HG03045 (cell line): ENCODE results near the gene UBE2I.
A peak's percentile ranks its signal among the peaks of the same experiment; 100 is the strongest.
"Not testable (repeated sequence)": the region's sequence is repeated elsewhere in the genome, so short reads cannot be mapped to it uniquely, and the experiment has no call there.

ENCODE experiments used
- ATAC-seq: cut with Tn5 transposase; IDR thresholded peaks from one replicate; pipeline ENCODE4 v1.9.1; 2021; ENCODE audit warnings: mild to moderate bottlenecking, moderate library complexity; ENCODE audit not compliant: unreplicated experiment

Gene UBE2I

DNA sequence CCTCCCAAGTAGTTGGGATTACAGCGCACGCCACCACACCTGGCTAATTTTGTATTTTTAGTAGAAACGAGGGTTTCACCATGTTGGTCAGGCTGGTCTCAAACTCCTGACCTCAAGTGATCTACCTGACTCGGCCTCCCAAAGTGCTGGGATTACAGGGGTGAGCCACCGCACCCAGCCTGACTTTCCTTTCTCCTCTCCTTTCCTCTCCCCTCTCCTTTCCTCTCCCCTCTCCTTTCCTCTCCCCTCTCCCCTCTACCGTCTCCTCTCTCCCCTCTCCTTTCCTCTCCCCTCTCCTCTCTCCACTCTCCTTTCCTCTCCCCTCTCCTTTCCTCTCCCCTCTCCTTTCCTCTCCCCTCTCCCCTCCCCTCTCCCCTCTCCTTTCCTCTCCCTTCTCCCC is 17.2 kb upstream of the UBE2I start:
- ATAC-seq = not testable (repeated sequence)

DNA sequence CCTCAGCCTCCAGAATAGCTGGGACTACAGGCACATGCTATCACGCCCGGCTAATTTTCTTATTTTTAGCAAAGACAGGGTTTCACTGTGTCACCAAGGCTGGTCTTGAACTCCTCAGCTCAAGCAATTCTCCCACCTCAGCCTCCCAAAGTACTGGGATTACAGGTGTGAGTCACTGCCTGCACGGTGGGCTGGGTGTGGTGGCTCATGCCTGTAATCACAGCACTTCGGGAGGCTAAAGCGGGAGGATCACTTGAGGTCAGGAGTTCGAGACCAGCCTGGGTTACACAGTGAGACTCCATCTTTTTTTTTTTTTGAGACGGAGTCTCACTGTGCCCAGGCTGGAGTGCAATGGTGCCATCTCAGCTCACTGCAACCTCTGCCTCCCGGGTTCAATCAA is 16.6 kb upstream of the UBE2I start:
- ATAC-seq = not testable (repeated sequence)

GRCh38 chr16:1293921-1294656 is 15.3 kb upstream of the UBE2I start:
- no peak for ATAC-seq

DNA sequence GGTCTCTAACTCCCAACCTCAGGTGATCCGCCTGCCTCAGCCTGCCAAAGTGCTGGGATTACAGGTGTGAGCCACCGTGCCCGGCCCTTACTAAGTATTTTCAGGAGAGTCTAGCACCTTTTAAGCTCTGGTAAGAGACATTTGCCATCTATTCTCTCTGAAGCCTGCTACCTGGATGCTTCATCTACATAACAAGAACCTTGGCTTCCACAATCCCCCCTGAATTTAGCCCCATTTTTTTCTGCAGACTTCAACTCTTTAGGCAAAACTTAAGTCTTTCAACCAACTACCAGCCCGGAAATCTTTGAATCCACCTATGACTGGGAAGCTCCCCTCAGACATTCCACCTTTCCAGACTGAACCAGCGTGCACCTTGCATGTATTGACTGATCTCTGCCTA is 14.0 kb upstream of the UBE2I start:
- no peak for ATAC-seq

DNA sequence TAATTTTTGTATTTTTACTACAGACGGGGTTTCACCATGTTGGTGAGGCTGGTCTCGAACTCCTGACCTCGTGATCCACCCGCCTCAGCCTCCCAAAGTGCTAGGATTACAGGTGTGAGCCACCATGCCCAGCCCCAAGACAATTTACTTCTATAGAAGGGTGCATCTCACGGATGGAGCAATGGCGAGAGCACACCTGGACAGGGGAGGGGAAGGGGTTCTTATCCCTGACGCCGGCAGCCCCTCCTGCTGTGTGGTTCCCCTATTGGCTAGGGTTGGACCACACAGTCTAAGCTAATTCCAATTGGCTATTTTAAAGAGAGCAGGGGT is 12.8 kb upstream of the UBE2I start:
- not testable (repeated sequence) for ATAC-seq

GRCh38 chr16:1297018-1297696 is 12.3 kb upstream of the UBE2I start:
- ATAC-seq = no peak

DNA sequence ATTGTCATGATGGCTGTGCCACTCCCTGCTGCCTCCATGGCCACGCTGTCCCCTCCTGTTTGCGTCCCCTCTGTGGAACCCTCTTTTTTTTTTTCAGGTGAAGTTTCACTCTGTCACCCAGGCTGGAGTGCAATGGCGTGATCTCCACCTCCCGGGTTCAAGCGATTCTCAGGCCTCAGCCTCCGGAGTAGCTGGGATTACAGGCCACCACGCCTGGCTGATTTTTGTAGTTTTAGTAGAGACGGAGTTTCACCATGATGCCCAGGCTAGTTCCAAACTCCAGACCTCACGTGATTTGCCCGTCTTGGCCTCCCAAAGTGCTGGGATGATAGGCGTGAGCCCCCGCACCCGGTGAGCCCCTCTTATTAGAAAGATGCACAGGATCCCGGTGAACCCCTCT is 11.0 kb upstream of the UBE2I start:
- ATAC-seq = no peak

- ATAC-seq = no peak
These were observed 10.2 kb upstream of the UBE2I start for GRCh38 chr16:1299012-1299867.

GRCh38 chr16:1299868-1300203 is 9.6 kb upstream of the UBE2I start:
- no peak for ATAC-seq

- no peak for ATAC-seq
These were observed 8.6 kb upstream of the UBE2I start for GRCh38 chr16:1300664-1301476.

DNA sequence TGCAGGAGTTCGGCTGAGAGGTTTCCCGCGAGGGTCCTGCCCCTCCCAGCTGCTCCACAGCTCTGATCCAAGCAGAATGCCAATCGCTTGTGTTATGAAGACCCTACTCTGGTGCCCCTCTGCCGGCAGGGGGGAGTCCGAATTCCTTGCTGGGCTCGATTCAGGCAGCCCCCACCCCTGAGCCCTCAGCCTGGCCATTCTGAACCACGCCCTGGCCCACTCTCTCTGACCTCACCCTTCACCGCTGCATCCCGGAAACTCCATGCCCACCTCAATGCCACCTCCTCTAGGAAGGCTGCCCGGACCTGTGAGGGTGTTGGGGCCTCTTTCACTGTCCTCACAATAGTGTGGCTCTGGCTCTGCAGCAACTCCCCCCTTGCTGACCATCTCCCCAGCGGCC is 7.9 kb upstream of the UBE2I start:
- no peak for ATAC-seq

- no peak for ATAC-seq
These were observed 3.6 kb upstream of the UBE2I start for GRCh38 chr16:1305823-1306222.

DNA sequence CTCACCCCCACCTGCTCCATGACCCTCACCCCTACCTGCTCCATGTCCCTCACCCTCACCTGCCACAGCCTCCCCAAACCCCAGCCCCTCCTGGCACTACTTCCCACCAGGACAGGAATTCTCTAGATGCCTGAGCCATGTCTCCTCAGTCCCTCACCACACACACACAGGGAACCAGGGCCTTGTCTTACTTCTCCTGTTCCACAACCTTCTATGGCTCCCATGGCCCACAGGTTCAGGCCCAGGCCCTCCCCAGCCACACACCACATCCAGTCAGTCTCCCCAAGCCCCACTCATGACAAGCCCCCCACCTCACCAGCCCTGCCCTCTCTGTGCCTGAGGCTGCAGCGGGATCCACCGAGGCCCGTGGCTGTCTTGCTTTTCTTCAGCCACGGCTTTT is 3.1 kb upstream of the UBE2I start:
- no peak for ATAC-seq

- ATAC-seq = no peak
These were observed 1.1 kb upstream of the UBE2I start for GRCh38 chr16:1308036-1308976.

GRCh38 chr16:1309888-1310831 is 724 bp downstream of the UBE2I start:
- peak; percentile 17 for ATAC-seq

DNA sequence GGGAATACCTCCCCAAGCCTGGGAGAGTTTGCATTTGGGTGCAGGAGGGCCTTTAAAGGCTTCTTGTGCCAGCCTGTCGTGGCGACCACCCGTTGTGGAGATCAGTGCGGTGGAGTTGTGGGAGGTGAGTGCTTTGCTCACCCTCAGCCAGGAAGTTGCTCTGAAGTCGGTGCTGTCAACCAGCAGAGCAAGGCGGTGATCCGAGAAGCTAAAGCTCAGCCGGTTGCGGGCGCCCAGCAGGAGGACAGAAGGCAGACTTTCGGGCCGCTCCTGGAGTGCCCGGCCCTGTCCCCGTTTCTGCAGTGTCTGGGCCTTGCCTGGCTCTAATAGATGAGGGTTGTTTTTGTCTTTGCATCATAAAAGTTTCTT is 1.4 kb downstream of the UBE2I start:
- no peak for ATAC-seq

- no peak for ATAC-seq
These were observed 1.8 kb downstream of the UBE2I start for GRCh38 chr16:1311212-1311737.

DNA sequence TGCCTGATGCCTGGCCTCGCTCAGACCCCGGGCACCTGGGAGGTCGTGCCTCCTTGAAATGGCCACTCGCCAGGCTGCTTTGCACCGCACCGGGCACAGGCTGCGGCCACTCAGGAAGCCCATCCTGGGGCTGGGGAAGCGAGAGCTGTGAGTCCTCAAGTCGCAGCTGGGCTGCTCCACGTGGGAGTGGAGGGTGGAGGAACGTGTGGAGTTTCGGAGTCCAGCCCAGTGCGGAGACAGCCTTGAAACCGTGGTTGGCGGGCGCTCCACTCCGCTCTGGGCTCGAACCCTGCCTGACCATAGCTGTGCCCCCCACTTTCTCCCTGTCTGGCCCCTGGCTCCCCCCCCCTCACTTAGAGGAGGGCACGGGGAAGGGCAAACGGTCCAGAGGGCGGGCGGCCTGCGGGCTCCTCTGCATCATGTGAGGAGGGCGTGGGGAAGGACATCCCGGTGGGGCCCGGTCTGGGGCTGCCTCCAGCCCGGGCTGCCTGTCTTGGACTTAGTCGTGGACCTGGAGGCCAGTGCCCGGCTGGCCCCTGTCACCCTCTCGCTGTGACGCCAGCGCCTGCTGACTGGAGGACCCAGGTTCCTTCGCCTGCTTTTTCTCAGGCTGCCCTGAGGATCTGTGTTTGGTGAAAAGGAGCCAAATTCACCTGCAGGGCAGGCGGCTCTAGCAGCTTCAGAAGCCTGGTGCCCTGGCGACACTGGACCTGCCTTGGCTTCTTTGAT is 2.5 kb downstream of the UBE2I start:
- ATAC-seq = no peak
